ENCODE data around the gene PTGIR.

The PTGIR gene

DNA sequence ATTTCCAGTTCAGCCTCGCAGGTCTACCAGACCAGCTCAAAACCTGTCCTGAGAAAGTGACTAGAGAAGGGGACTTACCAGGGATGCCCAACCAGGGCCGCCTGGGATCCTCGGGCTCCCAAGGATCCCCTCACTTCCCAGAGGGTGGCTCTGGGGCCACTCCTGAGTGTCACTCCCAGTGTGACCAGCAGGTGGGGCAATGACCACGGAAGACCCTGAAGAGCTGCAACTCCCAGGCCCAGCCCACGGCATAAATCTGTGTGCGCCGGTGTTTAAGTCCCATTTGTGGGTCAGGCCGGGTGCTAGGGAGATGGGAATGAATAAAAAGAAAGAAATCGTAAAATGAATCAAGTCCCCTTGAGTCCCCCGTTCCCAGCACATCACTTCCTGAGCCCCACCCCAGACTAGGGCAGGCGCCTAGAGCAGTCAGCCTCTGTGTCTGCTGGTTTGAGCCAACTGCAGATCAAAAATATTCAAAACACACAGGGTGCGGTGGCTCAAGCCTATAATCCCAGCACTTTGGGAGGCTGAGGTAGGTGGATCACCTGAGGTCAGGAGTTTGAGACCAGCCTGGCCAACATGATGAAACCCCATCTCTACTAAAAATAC is 10.7 kb downstream of the PTGIR start:
- peak; percentile 79 for DNase-seq

DNA sequence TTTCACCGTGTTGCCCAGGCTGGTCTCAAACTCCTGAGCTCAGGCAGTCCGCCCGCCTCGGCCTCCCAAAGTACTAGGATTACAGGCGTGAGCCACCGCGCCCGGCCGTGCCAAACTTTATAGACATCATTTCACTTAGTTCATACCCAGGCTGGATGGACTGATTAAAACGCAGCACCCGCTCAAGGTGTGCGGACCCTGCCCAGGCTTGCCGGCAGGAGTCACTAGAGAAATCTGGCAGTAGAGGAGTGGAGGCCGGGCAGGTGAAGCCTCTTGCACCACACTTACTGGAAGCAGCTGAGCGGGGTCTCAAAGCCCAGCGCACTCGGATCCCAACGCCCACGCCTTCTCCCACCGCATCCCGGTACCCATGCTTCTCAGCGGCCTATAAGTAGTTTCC is 11.4 kb downstream of the PTGIR start:
- DNase-seq: no peak

DNA sequence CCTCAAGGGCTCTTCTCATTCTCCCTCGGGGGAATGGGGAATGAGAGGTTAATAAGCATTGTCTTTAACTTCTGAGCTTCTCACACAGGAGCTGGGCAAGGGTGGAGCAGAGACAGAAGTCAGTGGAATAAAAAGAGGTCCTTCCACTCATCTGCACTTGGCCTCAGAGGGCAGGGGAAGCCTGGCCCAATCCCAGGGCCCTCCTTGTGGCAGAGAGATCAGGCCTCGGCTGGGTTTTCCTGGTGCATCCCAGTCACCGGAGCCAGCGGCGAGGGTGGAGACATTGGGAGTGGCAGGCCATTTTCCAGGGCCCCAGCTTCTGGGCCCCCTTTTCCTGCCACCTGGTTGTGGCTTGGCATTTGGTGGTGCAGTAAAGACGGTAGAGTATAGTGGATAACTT is 13.1 kb downstream of the PTGIR start:
- DNase-seq: no peak

DNA sequence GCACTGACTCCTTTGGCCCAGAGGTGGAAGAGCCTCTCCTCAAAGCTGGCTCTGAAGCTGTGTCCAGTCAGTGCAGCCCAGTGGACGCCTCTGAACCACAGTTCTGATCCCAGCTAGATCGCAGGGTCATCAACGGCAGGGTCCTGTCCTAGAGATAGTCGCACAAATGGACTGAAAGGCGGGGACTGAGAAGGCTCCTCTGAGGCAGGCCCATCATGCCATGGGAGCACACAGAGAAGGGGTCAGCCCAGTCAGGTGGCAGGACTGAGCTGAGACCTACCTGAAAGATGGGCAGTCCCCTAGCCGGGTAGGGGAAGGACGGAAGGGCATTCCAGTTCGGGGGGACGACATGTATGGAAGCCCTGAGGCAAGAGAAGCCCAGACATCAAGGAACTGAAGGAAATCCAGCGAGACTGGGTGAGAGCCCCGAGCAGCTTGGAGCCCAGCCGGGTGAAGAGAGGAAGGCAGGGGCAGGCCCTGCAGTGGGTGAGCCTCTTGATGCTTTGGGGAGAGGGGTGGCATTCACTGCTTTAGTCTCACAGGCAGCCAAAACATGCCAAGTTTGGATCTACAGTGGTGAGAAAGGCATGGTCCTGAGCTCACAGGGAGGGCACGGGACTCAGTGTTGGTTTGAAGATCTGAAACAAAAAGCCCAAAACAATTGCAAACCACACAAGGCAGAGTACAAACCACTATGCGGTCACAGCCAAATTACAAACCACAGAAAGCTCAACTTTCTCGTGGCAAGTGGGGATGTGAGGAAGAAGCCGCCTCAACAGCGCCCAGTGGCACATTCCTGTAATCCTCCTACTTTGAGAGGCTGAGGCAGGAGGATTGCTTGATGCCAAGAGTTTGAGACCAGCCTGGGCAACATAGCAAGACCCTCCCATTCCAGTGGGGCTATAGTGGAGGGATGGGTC is 13.8 kb downstream of the PTGIR start:
- DNase-seq: no peak

DNA sequence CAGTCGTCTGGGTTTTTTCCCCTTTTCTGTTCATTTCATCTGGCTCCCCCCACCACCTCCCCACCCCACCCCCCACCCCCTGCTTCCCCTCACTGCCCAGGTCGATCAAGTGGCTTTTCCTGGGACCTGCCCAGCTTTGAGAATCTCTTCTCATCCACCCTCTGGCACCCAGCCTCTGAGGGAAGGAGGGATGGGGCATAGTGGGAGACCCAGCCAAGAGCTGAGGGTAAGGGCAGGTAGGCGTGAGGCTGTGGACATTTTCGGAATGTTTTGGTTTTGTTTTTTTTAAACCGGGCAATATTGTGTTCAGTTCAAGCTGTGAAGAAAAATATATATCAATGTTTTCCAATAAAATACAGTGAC is 14.5 kb downstream of the PTGIR start:
- DNase-seq: no peak

DNA sequence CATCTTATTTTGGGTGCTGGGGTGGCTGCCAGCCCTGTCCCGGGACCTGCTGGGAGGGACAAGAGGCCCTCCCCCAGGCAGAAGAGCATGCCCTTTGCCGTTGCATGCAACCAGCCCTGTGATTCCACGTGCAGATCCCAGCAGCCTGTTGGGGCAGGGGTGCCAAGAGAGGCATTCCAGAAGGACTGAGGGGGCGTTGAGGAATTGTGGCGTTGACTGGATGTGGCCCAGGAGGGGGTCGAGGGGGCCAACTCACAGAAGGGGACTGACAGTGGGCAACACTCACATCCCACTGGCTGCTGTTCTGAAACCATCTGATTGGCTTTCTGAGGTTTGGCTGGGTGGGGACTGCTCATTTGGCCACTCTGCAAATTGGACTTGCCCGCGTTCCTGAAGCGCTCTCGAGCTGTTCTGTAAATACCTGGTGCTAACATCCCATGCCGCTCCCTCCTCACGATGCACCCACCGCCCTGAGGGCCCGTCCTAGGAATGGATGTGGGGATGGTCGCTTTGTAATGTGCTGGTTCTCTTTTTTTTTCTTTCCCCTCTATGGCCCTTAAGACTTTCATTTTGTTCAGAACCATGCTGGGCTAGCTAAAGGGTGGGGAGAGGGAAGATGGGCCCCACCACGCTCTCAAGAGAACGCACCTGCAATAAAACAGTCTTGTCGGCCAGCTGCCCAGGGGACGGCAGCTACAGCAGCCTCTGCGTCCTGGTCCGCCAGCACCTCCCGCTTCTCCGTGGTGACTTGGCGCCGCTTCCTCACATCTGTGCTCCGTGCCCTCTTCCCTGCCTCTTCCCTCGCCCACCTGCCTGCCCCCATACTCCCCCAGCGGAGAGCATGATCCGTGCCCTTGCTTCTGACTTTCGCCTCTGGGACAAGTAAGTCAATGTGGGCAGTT is 15.1 kb downstream of the PTGIR start:
- no peak for DNase-seq

DNA sequence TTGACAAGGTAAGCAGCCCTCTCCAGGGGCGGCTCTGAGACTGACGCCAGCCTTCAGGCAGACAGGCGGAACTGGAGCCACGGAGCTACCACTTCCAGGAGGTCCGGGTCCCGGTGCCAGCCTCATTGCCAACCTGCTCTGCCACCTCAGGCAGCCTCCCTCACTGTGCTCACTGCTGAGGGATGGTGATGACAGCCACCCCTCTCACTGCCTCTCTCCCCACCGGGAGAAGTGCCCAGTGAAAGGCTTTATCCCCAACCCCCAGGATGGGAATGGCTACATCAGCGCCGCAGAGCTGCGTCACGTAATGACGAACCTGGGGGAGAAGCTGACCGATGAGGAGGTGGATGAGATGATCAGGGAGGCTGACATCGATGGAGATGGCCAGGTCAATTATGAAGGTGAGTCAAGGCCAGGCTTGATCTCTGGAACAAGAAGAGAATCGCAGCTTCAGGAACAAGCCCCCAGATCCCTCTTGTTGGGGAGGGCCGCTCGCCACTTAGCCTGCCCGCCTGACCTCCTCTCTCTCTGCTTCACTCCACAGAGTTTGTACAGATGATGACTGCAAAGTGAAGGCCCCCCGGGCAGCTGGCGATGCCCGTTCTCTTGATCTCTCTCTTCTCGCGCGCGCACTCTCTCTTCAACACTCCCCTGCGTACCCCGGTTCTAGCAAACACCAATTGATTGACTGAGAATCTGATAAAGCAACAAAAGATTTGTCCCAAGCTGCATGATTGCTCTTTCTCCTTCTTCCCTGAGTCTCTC is 16.1 kb downstream of the PTGIR start:
- DNase-seq: no peak

DNA sequence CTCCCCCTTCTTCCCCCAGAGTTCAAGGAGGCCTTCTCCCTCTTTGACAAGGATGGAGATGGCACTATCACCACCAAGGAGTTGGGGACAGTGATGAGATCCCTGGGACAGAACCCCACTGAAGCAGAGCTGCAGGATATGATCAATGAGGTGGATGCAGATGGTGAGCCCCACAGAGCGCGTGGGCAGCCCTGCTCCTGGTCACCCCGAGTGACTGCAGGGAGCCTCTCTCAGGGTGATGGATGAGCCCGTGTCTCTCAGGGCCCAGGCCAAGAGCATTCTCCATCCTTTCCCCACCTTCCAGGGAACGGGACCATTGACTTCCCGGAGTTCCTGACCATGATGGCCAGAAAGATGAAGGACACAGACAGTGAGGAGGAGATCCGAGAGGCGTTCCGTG is 16.7 kb downstream of the PTGIR start:
- DNase-seq: no peak

DNA sequence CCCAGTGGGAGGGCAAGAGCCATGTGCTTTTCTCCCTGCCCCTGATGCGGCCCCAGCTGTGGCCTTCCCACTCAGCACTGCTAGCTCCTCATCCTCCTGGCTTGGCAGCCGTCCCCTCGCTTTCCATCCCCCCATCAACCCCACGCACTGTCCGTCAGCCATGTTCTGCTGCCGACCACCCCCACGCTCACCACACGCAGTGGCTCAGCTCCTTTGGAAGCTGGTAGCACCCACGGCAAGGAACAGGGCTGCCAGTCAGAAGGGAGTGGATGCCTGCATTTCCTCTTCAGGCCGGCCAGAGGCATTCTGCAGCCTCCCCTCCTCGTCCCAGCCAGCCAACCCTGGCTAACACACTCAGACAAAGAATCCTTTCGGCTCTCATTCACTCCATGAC is 17.4 kb downstream of the PTGIR start:
- no peak for DNase-seq

DNA sequence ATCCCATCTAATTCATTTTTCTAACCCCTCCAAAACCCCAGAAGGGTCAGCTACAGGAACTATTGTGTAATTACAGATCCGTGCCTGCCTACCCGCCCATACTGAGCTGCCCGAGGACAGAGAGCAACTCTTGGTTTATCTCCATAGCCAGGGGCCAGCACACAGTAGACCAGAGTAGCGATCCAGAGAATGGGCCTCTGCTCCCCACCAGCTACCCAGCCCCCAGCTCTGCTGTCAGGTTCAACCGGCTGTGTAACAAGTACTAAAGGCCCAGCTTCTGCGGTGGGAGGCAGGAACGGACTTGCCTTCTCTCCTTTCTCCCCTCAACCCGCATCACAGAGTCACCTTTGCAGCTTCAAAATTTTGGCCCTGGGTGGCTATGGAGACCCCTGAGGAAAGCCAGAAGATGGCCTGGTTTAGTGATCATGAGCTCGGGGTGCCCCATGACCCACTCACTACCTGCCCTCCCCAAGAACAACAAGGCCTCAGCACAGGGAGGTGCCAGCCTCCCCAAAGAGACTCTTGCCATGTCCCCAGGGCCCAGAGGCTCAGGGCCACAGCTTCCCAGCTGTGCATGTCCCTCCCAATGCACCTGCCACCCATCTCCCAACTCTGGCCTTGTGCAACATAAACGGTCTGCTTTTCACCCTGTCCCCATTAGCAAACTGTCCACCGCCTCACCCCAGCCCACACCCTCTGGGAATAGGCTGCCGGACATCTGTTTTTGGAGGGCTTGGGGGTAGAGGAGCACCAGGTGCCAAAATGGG is 18.0 kb downstream of the PTGIR start:
- DNase-seq: no peak

DNA sequence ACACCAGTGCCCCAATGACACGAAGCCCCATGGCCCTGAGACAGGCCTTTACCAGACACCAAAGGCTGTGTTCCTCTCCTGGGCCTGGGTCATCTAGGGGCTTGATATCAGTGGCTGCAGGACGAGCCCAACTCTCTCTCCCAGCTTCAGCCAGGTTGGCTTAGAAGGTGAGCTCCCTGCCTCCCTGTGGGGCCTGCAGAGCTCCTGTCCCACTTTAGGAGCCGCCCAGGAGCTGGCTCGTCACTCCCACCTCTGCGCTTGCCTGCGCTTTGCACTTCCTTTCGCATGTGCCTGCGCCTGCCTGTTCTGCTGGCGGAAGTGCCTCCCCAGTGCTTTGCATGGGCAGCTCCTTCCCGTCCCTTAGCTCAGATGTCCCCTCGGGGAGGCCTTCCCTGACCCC is 18.9 kb downstream of the PTGIR start:
- no peak for DNase-seq

DNA sequence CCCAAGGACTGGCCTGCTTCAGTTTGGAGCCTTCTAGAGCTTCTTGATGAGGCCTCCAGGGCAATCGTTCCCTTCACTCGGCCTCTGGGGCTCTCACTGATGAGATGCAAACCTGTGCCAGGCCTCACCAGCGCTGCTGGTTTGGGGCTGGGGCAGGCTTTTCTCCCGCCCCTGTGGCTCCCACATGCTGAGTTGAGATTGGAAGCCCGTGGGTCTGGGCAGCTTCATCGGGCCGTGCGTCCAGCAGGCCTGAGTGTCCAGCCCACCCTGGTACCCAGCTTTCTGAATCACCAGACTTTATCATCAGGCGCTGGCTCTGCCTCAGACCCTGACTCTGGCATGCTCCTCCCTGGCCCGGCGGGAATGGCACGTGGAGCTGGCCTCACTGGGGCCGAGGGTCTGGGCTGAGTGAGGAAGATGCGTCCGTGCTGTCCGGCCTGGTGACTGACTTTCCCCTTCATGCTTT is 19.5 kb downstream of the PTGIR start:
- no peak for DNase-seq

DNA sequence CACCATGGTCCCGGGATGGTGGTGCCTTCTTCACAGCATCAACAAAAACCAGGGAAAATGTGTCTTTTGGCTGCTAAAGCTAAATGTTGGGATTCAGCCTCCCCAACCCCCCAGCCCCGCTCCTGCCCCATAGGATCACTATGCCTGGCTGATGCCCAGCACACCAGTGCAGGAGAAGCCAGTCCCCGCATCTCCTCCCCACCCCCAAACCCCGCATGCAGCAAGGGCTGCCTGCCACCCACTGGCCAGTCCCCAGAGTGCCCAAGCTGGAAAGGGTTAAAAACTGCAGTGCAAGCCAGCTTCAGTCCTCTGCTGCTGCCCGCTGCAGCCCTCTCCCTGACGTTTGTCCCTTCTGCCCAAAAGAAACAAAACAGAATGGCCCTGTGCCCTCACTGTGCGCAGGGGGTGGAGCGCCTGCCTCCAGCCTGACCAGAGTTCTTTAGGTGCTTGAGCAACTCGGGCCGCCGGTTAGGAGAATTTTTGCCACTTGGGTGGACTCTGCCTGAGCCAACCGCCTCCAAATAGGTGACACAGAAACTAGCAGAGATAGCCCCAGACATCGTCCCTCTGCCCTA is 20.0 kb downstream of the PTGIR start:
- no peak for DNase-seq

DNA sequence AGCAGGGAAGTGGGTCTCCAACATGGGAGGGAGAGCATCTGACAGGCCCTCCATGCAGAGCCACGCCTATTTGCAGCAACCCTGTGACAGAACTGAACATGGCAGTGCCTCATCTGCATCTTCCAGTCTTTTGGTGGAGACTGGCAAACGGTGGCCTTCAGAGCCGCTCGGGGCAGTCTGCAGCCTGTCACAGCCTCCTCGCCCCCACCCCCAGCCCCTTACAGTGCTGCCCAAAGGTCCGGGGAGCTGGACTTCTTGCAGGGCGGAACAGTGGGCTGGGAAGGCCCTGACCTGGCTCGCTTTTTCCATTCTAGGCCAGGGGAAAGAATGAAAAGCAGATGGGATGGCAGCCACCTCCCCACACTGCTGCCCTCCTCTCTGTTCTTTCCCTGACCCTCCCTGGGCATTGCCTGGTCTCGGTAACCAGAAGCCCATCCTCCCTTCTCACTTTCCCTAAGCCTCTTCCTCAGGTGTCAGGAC is 21.1 kb downstream of the PTGIR start:
- DNase-seq: no peak

DNA sequence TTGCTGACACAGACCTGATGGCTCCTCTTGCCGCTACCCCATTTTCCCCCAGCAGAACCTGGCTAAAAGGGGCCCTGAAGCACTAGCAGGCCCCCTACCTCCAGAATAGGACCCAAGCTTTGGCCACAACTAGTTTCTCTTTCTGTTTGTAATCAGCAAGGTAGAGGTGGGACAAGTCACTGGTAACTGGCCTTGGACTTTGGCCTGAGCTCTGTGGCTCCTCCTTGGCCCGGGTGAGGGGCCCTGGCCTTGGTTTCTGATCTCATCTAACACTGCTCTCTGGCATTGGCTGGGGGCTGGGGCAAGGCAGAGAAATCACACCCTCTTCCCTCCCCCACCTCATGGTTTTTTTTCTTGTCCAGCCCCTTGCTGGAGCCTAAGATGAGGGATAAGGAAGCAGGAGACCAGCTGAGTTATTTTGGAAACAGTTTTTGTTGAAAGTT is 21.7 kb downstream of the PTGIR start:
- no peak for DNase-seq

DNA sequence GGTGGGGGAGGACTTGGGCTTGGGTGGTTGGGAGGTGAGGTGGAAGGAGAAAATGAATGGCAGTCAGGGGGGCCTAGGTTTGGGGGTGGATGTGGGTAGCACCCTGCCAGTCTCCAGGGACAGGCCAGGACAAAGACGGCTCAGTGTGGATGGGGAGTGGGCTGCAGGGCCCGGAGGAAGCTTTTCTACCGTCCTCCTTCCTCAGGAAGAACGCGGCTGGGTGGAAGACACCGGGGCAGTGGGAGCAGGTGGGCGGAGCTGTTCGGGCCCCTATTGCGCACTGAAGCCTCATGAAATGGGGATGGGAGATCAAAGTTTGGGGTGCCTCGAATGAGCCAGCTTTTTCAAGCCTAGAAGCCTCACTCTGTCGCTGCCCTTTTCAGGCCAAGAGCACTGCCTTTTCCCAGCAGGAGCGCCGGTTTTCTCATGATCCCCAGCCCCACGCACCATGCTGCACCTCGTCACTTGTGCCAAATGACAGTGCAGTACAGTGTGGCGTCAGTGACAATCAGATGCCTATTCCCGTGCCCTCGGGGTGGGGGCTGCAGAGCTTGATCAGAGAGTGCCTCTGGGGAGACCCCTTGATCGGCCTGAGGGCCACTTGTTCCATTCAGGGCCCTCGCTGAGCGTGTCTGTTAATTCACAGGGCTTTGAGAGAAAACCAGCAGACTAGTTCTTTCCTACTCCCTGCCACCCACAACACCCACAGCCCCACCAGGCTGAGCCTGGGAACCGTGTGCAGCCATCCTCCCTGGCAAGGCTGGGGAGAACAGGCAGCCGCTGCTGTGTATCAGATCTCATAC is 22.3 kb downstream of the PTGIR start:
- DNase-seq: peak; percentile 67

DNA sequence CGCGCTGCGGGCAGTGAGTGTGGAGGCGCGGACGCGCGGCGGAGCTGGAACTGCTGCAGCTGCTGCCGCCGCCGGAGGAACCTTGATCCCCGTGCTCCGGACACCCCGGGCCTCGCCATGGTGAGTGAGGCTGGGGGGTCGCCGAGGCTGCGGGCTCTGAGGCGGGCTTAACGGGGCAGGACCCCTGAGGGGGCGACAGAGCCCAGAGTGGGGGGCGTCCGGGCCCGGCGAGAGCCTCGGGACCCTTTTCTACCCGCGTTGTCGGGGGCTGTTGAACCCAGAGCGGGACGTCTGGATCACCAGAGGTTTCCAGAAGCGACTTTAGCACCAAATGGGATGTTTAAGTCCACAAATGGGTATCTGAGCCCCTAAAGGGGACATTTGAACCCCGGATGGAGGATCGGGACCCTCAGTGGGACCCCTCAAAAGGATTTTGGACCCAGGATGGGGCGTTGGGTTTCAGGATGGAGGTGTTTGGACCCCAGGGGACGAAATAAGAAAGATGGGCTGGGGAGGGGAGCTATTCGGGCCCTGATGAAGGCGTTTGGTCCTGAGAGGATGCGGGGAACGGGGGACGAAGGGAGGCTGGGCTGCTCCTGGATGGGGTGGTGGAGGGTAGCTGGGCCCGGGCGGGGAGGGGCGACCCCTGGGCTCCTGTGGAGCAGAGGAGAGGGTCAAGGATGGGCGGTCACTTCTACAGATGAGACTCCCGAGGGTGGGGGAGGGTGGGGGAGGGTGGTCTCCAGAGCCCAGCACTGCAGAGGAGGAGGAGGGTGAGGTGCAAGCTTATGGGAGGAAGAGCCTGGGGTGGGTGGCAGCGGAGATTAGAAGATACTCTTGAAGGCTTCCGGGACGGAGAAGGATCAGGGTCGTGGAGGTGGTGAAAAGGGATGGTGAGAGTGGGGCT is 23.3 kb downstream of the PTGIR start, which contains the start of gene CALM3:
TSS of gene CALM3 (plus strand) at position 13 of the 907 bp plus-strand sequence. CDS start at position 118, 105 bp downstream.
- DNase-seq: no peak

DNA sequence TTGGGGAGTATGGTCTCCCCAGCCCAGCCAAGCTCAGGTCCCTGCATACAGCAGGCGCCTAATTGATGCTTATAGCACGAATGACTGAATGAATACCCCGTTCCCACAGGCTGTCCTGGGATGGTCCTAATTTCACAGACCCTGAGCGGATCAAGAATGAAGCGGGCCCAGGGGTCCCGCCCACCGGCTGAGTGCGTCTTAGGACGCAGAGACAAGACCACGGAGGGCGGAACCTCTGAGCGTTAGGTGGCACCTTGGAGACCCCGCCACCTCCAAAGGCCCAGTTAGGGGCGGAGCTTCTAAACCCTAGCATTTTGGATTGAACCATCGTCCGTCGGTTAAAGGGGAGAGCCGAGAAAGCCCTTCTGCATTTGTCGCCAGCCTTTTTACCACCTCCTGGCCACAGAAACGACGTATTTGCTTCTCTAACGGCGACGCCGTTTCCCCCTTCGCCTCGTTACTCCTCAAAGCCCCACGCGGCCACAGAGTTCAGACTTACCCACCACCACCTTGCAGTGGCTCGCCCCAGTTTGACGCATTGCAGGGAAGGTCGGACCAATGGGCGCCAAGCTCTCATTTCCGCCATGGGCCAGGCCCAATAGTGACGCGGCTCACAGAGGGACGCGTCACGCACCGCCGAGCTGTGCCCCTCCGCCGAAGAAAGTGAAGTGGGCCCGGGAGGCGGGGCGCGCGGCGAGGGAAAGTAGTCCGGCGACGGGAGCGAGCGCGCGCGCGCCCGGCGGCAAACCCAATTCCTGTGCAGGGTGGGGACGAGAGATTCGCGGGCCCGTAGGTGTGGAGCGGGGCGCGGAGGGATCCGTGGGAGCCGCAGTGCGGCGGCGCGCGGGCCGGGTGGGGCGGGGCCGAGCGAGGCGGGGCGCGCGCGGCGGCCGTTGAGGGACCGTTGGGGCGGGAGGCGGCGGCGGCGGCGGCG is 24.2 kb downstream of the PTGIR start:
- DNase-seq: peak; percentile 97
